ENCODE measurements around the gene EML4. TPM values are rescaled to one million over a fixed set of nuclear protein-coding genes. Genes with fewer than 3 reads are reported as not detected.

Gene EML4
- total and polyA plus RNA-seq, 10 of the 15 experiments (the other 5 are each of a cell fraction or from before 2014, with no cell fraction given) = 23.1 to 91.3 (median 77.4) TPM

GRCh38 chr2:42124011-42124785, 45.0 kb upstream of the EML4 start (continued):
- no peak for TF ChIP-seq ZNF687 (IDR thresholded peaks at IDR 0.05)
- 0 out of 2 replicates have a peak, but pooled peaks have one; percentile 25 for TF ChIP-seq JUNB (IDR thresholded peaks at IDR 0.05)
- TF ChIP-seq CHD1 (IDR thresholded peaks at IDR 0.05; ENCODE audit: low read depth, low read length) = no peak
- no peak for TF ChIP-seq BMI1 (IDR thresholded peaks at IDR 0.05; ENCODE audit: borderline replicate concordance)
- peak; percentile 71; the same call in 1 of the 2 replicates for TF ChIP-seq SPI1 (IDR thresholded peaks at IDR 0.05; ENCODE audit: borderline replicate concordance, insufficient read depth, low read depth, low read length)
- TF ChIP-seq ETV6 (conservative IDR thresholded peaks at IDR 0.05 in 1 of 2, IDR thresholded peaks at IDR 0.05 in 1 of 2; ENCODE audit: borderline replicate concordance in 1 of 2, low read depth in 1 of 2) = peak in 1 of 2 experiments; percentile 16; a peak in 1 of 4 replicates
- TF ChIP-seq IKZF1 (conservative IDR thresholded peaks at IDR 0.05) = peak; percentile 60
- peak; percentile 33; the same call in 1 of the 2 replicates for TF ChIP-seq PKNOX1 (IDR thresholded peaks at IDR 0.05)
- TF ChIP-seq MAX (IDR thresholded peaks at IDR 0.05; ENCODE audit: low read depth, low read length) = no peak
- no peak for TF ChIP-seq MYC (IDR thresholded peaks at IDR 0.05; ENCODE audit: insufficient read depth, insufficient read length, insufficient replicate concordance, low read length, severe bottlenecking)
- no peak for TF ChIP-seq PRDM15 (CRISPR knock-in tag; IDR thresholded peaks at IDR 0.05)
- TF ChIP-seq RUNX3 (IDR thresholded peaks at IDR 0.05; ENCODE audit: low read length) = peak; percentile 70
- TF ChIP-seq CREM (IDR thresholded peaks at IDR 0.05; ENCODE audit: low read depth) = peak; percentile 89
- TF ChIP-seq RELB (IDR thresholded peaks at IDR 0.05; ENCODE audit: low read depth) = no peak
- no peak for TF ChIP-seq RAD21 (IDR thresholded peaks at IDR 0.05; ENCODE audit: insufficient read depth, low read depth, low read length)
- TF ChIP-seq SIX5 (IDR thresholded peaks at IDR 0.05; ENCODE audit: low read depth, low read length, severe bottlenecking) = no peak
- no peak for TF ChIP-seq RELA (IDR thresholded peaks at IDR 0.05; ENCODE audit: borderline replicate concordance, partially characterized antibody)
